ENCODE results near the gene TRIM29. TPM values are rescaled to one million over a fixed set of nuclear protein-coding genes. Genes with fewer than 3 reads are reported as not detected.

TRIM29 gene
- total RNA-seq, 1 experiment from 2014 or later, result 38.5 TPM

DNA sequence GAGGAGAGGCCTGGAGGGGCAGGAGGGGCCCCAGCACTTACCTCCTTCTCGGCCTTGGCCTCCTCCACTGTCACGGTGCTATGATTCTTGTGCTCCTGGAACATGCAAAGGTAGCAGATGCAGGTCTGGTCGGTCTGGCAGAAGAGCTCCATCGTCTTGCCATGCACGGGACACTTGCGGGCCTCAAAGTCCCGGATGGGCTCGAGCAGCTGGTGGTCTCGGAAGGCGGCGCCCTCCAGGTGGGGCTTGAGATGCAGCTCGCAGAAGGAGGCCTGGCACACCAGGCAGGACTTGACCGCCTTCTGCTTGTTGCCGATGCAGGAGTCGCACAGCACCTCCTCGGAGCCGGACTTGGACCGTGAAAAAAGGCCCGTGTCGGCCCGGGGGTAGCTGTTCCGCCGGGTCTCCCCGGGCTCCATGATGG lies 714 bp downstream of the TRIM29 start:
- Histone ChIP-seq H3K4me2 (ENCODE audit: low read length) (peak overlapping the region; percentile 75), H3K9me3 (ENCODE audit: low read length) (no peaks in the 10 kb centered on the region), H3K27ac (ENCODE audit: low read length) (no peak overlapping the region), H3K4me1 (ENCODE audit: insufficient read depth, low read length) (peaks cover 19% of the 10 kb centered on the region), H2AFZ (ENCODE audit: low read length) (no peak overlapping the region), H3K9ac (ENCODE audit: low read length) (no peak overlapping the region), H3F3A (ENCODE audit: low read length, unreplicated experiment) (no peaks in the 10 kb centered on the region), H3K4me3 (ENCODE audit: low read length) (peak overlapping the region; percentile 21; the same call in 1 of the 2 replicates), H3K36me3 (ENCODE audit: low read depth, low read length) (no peaks in the 10 kb centered on the region), H3K27me3 (ENCODE audit: low read length) (no peaks in the 10 kb centered on the region), H4K20me1 (ENCODE audit: low read length) (no peaks in the 10 kb centered on the region), H3K9me2 (replicated peaks; ENCODE audit: low read length) (no peaks in the 10 kb centered on the region), H3K79me2 (ENCODE audit: low read length) (no peaks in the 10 kb centered on the region)
- CTCF ChIA-PET, result no interaction called here
- POLR2A ChIA-PET (ENCODE audit: unreplicated experiment), result no interaction called here
- BruUV-seq (replicated peaks), result no TSS peak
- TF ChIP-seq EZH2 (IDR thresholded peaks at IDR 0.05; ENCODE audit: low read length, unreplicated experiment) (no peak), EZH2phosphoT487 (IDR thresholded peaks at IDR 0.05; ENCODE audit: borderline replicate concordance, low read length) (no peak)
- TF ChIP-seq, protein P1, sequence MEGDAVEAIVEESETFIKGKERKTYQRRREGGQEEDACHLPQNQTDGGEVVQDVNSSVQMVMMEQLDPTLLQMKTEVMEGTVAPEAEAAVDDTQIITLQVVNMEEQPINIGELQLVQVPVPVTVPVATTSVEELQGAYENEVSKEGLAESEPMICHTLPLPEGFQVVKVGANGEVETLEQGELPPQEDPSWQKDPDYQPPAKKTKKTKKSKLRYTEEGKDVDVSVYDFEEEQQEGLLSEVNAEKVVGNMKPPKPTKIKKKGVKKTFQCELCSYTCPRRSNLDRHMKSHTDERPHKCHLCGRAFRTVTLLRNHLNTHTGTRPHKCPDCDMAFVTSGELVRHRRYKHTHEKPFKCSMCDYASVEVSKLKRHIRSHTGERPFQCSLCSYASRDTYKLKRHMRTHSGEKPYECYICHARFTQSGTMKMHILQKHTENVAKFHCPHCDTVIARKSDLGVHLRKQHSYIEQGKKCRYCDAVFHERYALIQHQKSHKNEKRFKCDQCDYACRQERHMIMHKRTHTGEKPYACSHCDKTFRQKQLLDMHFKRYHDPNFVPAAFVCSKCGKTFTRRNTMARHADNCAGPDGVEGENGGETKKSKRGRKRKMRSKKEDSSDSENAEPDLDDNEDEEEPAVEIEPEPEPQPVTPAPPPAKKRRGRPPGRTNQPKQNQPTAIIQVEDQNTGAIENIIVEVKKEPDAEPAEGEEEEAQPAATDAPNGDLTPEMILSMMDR (conservative IDR thresholded peaks at IDR 0.05; ENCODE audit: low read depth, low read length), result no peak
- DNase-seq (no peak), ATAC-seq (no peak)
- intact Hi-C loops (cut with micrococcal nuclease), result no loop called here

DNA sequence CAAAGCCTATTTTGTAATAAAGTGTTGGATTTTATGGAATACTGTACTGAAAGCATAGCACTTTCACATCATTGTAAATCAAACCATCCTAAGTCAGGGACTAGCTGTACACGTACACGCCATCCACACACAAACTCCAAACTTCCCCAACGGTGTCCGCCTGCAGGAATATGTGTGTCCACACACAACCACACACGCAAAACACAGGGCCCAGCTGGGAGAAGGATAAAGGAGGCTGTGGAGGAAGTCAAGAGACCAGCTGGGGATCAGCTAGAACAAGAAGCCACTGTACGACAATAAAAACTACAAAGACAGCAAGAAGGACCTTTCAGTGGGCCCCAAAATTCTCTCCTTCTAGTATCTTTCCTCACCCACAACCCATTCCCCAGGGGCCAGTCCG lies 1.6 kb downstream of the TRIM29 start:
- POLR2A ChIA-PET (ENCODE audit: unreplicated experiment), result interaction anchor here (0.6 kb wide), 1 partner anchor 21 kb away, joined by 5 read pairs; no protein-coding TSS in a partner anchor
- Histone ChIP-seq H3K4me3 (ENCODE audit: low read length) (0 out of 2 replicates have a peak overlapping the region, but pooled peaks have one; percentile 10), H3K9me2 (replicated peaks; ENCODE audit: low read length) (no peaks in the 10 kb centered on the region), H3K27me3 (ENCODE audit: low read length) (no peaks in the 10 kb centered on the region), H3K79me2 (ENCODE audit: low read length) (no peaks in the 10 kb centered on the region), H3K9me3 (ENCODE audit: low read length) (no peaks in the 10 kb centered on the region), H3K4me1 (ENCODE audit: insufficient read depth, low read length) (peaks cover 19% of the 10 kb centered on the region), H3K27ac (ENCODE audit: low read length) (no peak overlapping the region), H3F3A (ENCODE audit: low read length, unreplicated experiment) (no peaks in the 10 kb centered on the region), H2AFZ (ENCODE audit: low read length) (no peak overlapping the region), H4K20me1 (ENCODE audit: low read length) (no peaks in the 10 kb centered on the region), H3K36me3 (ENCODE audit: low read depth, low read length) (no peaks in the 10 kb centered on the region), H3K9ac (ENCODE audit: low read length) (no peak overlapping the region), H3K4me2 (ENCODE audit: low read length) (peak overlapping the region; percentile 48)
- intact Hi-C loops (cut with micrococcal nuclease), result no loop called here
- BruUV-seq (replicated peaks), result no TSS peak
- CTCF ChIA-PET, result no interaction called here
- no peak for ATAC-seq
- no peak for DNase-seq
- TF ChIP-seq EZH2phosphoT487 (IDR thresholded peaks at IDR 0.05; ENCODE audit: borderline replicate concordance, low read length) (no peak), EZH2 (IDR thresholded peaks at IDR 0.05; ENCODE audit: low read length, unreplicated experiment) (no peak)
- TF ChIP-seq, protein P1 (conservative IDR thresholded peaks at IDR 0.05; ENCODE audit: low read depth, low read length), result no peak

DNA sequence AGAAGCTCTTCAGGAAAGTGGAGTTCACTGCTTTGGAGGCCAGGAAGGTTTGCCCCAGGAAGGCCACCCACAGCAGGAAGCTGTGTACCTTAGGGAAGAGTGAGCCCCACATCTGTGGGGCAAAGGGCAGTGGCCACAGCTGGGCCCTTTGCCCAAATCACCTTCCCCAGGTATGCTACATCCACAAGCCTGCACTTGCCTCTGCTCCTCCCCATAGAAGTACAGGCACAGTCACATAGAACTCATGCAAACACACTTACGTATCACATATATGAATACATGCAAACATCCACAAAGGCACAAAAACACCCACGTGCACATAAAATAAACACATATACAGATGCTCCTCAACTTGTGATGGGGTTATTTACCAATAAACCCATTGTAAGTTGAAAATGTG lies 2.1 kb downstream of the TRIM29 start:
- Histone ChIP-seq H3K79me2 (ENCODE audit: low read length) (no peaks in the 10 kb centered on the region), H3K4me1 (ENCODE audit: insufficient read depth, low read length) (peaks cover 19% of the 10 kb centered on the region), H3K9ac (ENCODE audit: low read length) (no peak overlapping the region), H3K9me3 (ENCODE audit: low read length) (no peaks in the 10 kb centered on the region), H3K4me2 (ENCODE audit: low read length) (peak overlapping the region; percentile 48), H3K9me2 (replicated peaks; ENCODE audit: low read length) (no peaks in the 10 kb centered on the region), H3K36me3 (ENCODE audit: low read depth, low read length) (no peaks in the 10 kb centered on the region), H3K4me3 (ENCODE audit: low read length) (0 out of 2 replicates have a peak overlapping the region, but pooled peaks have one; percentile 10), H3K27ac (ENCODE audit: low read length) (no peak overlapping the region), H3K27me3 (ENCODE audit: low read length) (no peaks in the 10 kb centered on the region), H3F3A (ENCODE audit: low read length, unreplicated experiment) (no peaks in the 10 kb centered on the region), H2AFZ (ENCODE audit: low read length) (no peak overlapping the region), H4K20me1 (ENCODE audit: low read length) (no peaks in the 10 kb centered on the region)
- BruUV-seq (replicated peaks), result no TSS peak
- intact Hi-C loops (cut with micrococcal nuclease), result no loop called here
- ATAC-seq, result no peak
- CTCF ChIA-PET, result no interaction called here
- no peak for DNase-seq
- TF ChIP-seq EZH2phosphoT487 (IDR thresholded peaks at IDR 0.05; ENCODE audit: borderline replicate concordance, low read length) (no peak), EZH2 (IDR thresholded peaks at IDR 0.05; ENCODE audit: low read length, unreplicated experiment) (no peak)
- TF ChIP-seq, protein P1 (conservative IDR thresholded peaks at IDR 0.05; ENCODE audit: low read depth, low read length), result no peak
- POLR2A ChIA-PET (ENCODE audit: unreplicated experiment), result interaction anchor here (0.6 kb wide), 1 partner anchor 20 kb away, joined by 5 read pairs; no protein-coding TSS in a partner anchor

All from PC-3 (cell line).